Progenitor cell of endocrine pancreas (in vitro differentiated cells): ENCODE data around the gene CD247. TPM values are rescaled to one million over a fixed set of nuclear protein-coding genes. Genes with fewer than 3 reads are reported as not detected.

Source experiments
- DNase-seq: peaks from one replicate; pipeline ENCODE4 v3.0.0; 2021; ENCODE audit warnings: low spot score; ENCODE audit not compliant: unreplicated experiment
- H3K27ac Mint-ChIP-seq: 2 replicates; pipeline ENCODE4 v1.8.0; 2021; ENCODE audit warnings: mild to moderate bottlenecking, moderate library complexity, mixed read lengths
- H3K27me3 Mint-ChIP-seq: 2 replicates; pipeline ENCODE4 v1.8.0; 2021; ENCODE audit warnings: mixed read lengths
- H3K36me3 Mint-ChIP-seq: 2 replicates; pipeline ENCODE4 v1.8.0; 2022; ENCODE audit warnings: mixed read lengths; ENCODE audit not compliant: insufficient read depth
- H3K4me1 Mint-ChIP-seq: 2 replicates; pipeline ENCODE4 v1.8.0; 2021; ENCODE audit warnings: low read depth, mixed read lengths
- H3K4me3 Mint-ChIP-seq: 2 replicates; pipeline ENCODE4 v1.8.0; 2021; ENCODE audit warnings: low read depth, mild to moderate bottlenecking, moderate library complexity, mixed read lengths
- H3K9me3 Mint-ChIP-seq: 2 replicates; pipeline ENCODE4 v1.8.0; 2021; ENCODE audit warnings: low read depth, mixed read lengths
- total RNA-seq: library from RNA; stranded (reverse); gene quantifications from 2 replicates; pipeline ENCODE4 v1.2.1, GENCODE V29; 2021
- TF ChIP-seq, protein P1 (sequence below): fragments of 200-600 bp; sonication (generic); IDR thresholded peaks from one replicate; pipeline ENCODE4 v1.5.0; 2021; ENCODE audit warnings: antibody characterized with exemption, mild to moderate bottlenecking; ENCODE audit not compliant: unreplicated experiment

Gene CD247
- total RNA-seq, 1 donor from 2014 or later, result not detected

DNA sequence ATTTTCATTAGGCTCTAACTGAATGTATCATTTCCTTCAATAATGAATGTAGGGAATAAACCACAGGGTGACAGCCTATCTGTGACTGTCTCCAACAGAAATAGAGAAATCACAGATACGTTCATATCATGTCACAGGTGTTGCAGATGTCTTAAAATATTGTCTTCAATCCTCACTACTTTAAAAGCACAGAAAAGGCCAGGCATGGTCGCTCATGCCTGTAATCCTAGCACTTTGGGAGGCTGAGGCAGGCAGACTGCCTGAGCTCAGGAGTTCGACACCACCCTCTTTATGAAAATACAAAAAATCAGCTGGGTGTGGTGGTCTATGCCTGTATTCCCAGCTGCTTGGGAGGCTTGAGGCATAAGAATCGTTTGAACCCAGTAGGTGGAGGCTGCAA is 27.0 kb upstream of the CD247 start:
- Mint-ChIP-seq H3K27me3 (no peaks in the 10 kb centered on the region), H3K27ac (no peak overlapping the region), H3K9me3 (no peaks in the 10 kb centered on the region), H3K36me3 (peaks cover 8% of the 10 kb centered on the region), H3K4me3 (no peak overlapping the region), H3K4me1 (peaks cover 4% of the 10 kb centered on the region)
- TF ChIP-seq, protein P1, sequence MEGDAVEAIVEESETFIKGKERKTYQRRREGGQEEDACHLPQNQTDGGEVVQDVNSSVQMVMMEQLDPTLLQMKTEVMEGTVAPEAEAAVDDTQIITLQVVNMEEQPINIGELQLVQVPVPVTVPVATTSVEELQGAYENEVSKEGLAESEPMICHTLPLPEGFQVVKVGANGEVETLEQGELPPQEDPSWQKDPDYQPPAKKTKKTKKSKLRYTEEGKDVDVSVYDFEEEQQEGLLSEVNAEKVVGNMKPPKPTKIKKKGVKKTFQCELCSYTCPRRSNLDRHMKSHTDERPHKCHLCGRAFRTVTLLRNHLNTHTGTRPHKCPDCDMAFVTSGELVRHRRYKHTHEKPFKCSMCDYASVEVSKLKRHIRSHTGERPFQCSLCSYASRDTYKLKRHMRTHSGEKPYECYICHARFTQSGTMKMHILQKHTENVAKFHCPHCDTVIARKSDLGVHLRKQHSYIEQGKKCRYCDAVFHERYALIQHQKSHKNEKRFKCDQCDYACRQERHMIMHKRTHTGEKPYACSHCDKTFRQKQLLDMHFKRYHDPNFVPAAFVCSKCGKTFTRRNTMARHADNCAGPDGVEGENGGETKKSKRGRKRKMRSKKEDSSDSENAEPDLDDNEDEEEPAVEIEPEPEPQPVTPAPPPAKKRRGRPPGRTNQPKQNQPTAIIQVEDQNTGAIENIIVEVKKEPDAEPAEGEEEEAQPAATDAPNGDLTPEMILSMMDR, result no peak
- no peak for DNase-seq

DNA sequence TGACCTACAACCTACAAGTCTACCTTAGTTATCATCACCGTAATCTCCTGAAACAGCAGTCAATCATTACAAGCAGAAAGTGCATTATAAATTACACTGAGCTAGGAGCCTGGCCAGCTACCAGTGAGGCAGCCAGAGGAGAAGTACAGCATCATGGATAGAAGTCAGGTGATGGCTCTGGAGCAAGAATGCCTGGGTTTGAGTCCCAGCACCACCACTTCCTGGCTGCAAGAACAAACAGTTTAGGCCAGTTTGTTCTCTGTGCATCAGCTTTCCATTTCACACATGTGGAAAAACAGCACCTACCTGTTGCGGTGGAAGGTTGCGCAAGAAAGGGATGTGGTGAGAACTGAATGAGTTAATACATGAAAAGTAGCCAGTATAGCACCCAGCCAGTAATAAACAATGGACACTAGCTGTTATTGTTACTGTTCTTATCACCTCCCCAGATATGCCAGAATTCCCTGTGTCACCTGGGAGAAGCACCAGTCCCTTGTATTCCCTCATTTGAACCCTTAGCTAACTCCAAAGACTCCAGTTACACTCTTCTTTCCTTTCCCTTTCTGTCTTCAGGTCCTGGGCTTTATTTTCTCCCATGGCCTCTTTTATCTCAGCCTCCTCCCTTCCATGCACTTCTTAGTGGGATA is 26.2 kb upstream of the CD247 start:
- no peak overlapping the region for H3K27ac Mint-ChIP-seq
- no peaks in the 10 kb centered on the region for H3K27me3 Mint-ChIP-seq
- H3K9me3 Mint-ChIP-seq, result no peaks in the 10 kb centered on the region
- peaks cover 3% of the 10 kb centered on the region for H3K4me1 Mint-ChIP-seq
- no peak for DNase-seq
- peaks cover 8% of the 10 kb centered on the region for H3K36me3 Mint-ChIP-seq
- H3K4me3 Mint-ChIP-seq, result no peak overlapping the region
- TF ChIP-seq, protein P1, result no peak

DNA sequence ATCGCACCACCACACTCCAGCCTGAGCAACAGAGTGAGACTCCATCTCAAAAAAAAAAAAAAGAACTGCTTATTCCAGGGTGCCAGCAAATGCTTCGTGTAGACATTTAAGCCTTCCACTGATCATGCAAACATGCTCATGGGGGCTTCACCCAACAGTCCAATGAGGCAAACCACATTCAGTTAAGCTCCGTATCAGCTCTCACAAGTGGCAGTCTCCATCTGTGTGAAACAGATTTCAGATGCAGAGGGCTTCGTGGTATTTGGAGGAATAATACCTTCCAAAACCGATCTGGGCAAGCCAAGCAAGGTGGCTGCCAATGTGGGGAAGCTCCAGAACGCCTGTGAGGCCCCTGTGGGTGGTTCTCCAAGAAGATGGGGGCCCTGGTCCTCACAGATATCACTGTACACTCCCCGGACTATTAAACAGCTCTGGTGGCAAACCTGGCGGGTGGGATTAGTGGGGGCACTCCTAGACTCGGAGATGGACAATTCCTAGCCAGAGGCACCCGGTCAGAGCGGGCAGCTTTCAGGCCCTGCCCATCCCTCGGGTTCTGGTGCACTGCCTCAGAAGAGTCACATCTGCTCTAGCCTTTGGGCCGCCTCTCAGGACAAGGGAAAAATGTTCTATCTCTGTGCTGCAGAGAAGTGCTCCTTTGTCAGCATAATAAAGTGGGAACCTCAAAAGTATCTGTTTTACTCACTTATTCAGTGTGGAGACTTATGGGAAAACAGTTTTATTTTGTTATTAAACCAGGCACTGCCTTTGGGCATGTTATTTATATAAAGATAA is 25.1 kb upstream of the CD247 start:
- DNase-seq, result no peak
- Mint-ChIP-seq H3K4me1 (peaks cover 4% of the 10 kb centered on the region), H3K4me3 (no peak overlapping the region), H3K9me3 (no peaks in the 10 kb centered on the region), H3K27me3 (no peaks in the 10 kb centered on the region), H3K36me3 (peaks cover 8% of the 10 kb centered on the region), H3K27ac (no peak overlapping the region)
- TF ChIP-seq, protein P1, result no peak

DNA sequence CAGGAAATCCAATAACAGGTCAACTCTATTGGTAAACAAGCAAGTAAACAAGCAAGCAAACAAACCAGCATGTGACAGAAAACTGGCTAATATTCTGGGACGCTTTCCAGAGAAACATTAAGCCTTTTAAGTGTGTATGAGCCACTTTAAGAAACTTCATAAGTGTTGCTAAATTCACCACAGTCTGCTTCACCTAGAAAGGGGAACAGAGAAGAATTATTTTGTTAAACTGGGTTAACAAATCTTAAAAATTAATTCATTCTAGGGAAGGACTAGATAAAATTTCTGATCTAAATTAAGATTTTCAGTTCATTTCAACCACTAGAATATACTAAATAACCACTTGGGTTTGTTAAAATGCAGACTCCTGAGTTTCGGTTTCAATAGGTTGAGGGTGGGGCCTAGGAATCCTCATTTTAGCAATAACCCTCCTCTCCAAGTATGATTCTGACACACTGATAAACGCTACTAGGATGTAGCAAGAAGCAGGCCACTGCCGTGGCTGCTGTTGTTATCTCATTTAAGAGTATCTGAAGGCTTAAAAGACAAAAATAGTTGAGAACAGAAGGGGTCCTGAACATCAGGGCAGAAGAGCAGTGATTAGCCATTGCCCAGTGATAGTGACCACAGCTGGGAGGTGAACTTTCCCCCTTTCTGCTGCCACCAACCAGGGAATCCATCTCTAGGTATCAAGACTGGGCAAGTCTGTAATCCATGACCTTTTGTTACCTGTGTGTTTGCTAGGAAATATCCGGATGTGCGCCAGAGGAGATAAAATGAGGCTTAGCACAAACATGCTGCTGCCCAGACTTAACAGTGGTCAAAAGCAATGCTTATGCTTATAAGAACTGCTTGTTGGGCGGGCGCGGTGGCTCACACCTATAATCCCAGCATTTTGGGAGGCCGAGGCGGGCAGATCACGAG is 24.0 kb upstream of the CD247 start:
- Mint-ChIP-seq H3K9me3 (no peaks in the 10 kb centered on the region), H3K27me3 (no peaks in the 10 kb centered on the region), H3K4me1 (peaks cover 4% of the 10 kb centered on the region)

More for the DNA sequence above, 24.0 kb upstream of the CD247 start:
- TF ChIP-seq, protein P1, result no peak
- peaks cover 5% of the 10 kb centered on the region for H3K36me3 Mint-ChIP-seq
- H3K27ac Mint-ChIP-seq, result no peak overlapping the region
- DNase-seq, result no peak
- H3K4me3 Mint-ChIP-seq, result no peak overlapping the region
